ENCODE measurements around the gene GP1BA. TPM values are rescaled to one million over a fixed set of nuclear protein-coding genes. Genes with fewer than 3 reads are reported as not detected.

Gene GP1BA
- total RNA-seq, 2 donors from 2014 or later, result not detected

- intact Hi-C loops (cut with DNase I), result no loop called here
- DNase-seq (ENCODE audit: low spot score), result no peak
Observed at GRCh38 chr17:4945944-4946280, 13.8 kb downstream of the GP1BA start.

DNA sequence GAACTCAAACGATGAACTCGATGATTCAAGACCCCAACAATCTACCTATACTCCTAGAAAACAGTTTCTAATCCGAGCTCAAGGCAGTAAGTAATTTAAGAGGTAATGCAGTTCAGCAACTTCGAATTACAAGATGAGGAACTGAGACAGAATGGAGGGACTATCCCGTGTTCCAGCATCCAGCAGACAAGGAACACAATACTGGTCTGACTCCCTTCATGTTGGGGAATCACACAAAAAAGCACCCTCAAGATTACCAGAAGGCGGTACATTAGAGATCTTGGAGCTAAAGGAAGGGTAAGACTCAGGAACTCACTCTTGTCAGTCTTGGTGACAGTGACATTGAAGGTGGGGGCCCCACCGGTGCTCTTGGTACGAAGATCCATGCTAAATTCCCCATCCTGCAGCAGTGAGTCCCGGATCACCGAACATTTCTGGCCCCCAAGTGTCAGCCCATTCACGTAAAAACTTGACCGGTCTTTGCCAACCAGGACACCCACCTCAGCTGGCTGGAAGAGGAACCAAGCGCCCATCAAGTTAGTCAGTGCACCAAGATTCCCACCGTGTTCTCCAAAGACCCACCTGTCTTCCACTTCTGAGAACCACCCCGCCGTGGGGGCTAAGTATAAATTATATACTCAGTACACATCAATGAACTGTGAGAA, 14.4 kb downstream of the GP1BA start:
- intact Hi-C loops (cut with DNase I), result no loop called here
- DNase-seq (ENCODE audit: low spot score), result no peak

DNA sequence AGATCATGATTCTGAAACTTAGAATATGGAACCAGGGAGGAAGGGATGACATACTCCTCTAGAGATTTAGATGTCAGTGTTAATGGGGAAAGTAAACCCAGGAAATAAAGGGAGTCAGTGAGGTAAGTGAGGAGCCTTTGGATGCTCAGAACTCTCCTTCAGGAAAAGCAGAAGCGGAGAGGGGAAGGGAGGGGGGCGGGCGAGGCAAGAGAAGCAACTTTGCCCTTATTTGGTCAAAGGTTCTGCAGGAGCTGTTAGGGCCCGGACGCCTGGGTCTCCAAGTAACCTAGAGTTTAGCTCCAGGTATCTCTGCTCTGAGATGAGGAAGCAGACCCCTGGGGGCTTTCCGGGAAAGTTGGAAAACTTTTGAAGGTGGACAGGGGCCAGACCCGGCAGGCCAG, 14.9 kb downstream of the GP1BA start:
- intact Hi-C loops (cut with DNase I), result no loop called here
- no peak for DNase-seq (ENCODE audit: low spot score)

DNA sequence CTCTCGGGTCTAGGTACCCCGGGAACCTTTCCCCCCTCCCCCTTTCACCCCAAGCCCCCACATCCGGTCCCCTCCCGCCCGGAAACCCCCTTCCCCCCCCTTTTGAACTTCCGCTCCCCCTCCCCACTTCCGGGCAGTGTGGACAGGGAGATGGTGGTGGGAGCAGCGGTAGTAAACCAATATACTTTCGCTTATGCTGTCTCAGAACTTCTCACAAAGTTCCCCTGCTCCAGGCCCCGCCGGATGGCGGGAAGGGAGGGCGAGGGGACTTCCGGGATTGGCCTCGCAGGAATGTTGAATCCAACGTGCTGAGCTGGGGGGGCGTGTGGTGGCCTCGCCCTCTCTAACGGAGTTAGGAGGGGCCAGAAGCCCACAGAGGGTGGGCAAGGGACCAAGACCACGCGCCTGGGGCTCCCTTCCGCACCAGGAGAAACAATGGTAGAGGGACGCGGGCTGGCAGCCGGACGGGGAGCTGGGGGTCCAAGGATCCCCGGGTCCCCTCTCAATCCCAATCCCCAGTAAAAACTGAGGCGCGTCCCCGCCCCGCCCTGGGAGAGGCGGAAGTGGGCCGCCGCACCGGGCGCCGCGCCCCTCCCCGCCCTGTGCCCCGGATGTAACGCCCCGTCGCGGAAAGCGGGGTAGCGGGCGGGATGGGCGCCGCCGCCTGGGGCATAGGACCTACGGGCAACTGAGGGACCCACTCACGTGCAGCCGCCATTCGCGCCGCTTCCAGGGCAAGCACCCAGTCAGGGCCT, 15.5 kb downstream of the GP1BA start:
- DNase-seq (ENCODE audit: low spot score), result peak; percentile 90
- intact Hi-C loops (cut with DNase I), result no loop called here

- intact Hi-C loops (cut with DNase I), result no loop called here
- DNase-seq (ENCODE audit: low spot score), result peak; percentile 97
Observed at GRCh38 chr17:4948166-4948930, 16.3 kb downstream of the GP1BA start, which contains the start of gene PFN1. PFN1 (minus strand) TSS chr17:4948530; CDS start chr17:4948394, 136 bp downstream.

- intact Hi-C loops (cut with DNase I), result no loop called here
- DNase-seq (ENCODE audit: low spot score), result peak; percentile 95
Observed at GRCh38 chr17:4948931-4949320, 16.8 kb downstream of the GP1BA start.

GRCh38 chr17:4949321-4950074, 17.4 kb downstream of the GP1BA start:
- intact Hi-C loops (cut with DNase I), result loop anchor here in 1 of 2 donors (10.0 kb wide), 1 partner anchor 245 kb away; the partner anchor contains the start of gene ZNF594
- DNase-seq (ENCODE audit: low spot score), result peak; percentile 93

DNA sequence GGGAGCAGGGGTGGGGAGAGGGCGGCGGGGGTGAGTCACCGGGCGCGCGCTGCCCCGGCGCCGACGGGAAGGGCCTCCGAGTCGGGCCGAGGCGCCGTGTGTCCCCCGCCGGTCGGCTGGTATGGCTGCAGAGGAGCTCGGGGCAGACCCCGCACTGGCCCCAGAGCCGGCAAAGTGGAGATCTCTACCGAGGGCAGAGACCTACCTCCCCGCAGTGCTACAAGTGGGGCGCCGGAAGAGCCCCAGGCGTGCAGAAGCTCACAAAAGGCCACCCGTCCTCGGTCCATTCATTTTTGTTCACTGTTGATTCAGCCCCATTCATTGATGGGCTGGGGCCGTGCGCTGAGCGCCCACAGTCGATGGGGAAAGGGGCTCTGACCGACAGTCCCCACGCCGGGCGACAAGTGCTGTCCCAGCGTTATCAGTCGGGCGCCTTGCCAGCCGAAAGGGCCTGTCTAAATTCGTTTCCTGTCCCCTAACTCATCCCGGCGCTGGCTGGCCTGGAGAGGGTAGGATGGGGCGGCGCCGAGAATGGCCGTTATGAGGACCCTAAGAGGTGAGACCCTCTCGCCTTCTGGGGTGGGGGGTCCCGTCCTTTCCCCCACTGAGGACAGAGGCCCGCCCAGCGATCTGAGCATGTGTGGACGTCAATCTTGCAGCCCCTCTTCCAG, 18.1 kb downstream of the GP1BA start:
- intact Hi-C loops (cut with DNase I), result loop anchor here in 1 of 2 donors (10.0 kb wide), 1 partner anchor 245 kb away; the partner anchor contains the start of gene ZNF594
- peak; percentile 90 for DNase-seq (ENCODE audit: low spot score)

DNA sequence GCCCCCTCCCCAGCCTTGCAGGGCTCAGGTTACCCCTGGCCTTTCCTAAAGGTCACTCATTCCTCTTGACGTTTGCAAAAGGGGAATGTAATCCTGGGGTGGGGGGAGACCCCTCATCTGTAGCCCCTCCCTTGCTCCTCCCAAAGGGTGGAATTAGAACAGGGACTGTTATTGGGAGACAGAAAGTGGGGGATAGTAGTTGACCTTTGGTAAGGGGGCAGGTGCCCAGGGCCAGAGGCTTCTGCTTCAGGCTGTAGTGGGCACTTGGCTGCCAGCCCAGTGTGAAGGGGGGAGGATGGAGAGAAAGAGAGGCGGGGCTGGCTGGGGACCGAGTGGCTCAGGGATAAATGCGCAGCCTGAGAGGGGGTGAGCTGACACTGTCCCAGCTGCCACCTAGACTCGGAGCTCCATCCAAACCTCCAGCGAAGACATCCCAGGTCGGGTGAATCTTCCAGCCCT, 18.7 kb downstream of the GP1BA start, which contains the start of gene ENO3:
TSS of gene ENO3 (plus strand) at position 374 of the 459 bp plus-strand sequence. CDS start 711 bp downstream, outside the sequence.
- DNase-seq (ENCODE audit: low spot score), result no peak

GRCh38 chr17:4951486-4951885, 19.4 kb downstream of the GP1BA start:
- intact Hi-C loops (cut with DNase I), result loop anchor here in 1 of 2 donors (10.0 kb wide), 1 partner anchor 243 kb away; the partner anchor contains the start of gene ZNF594

More for the DNA sequence above, 18.7 kb downstream of the GP1BA start, which contains the start of gene ENO3:
- intact Hi-C loops (cut with DNase I), result loop anchor here in 1 of 2 donors (10.0 kb wide), 1 partner anchor 244 kb away; the partner anchor contains the start of gene ZNF594

GRCh38 chr17:4953451-4953961, 21.4 kb downstream of the GP1BA start:
- intact Hi-C loops (cut with DNase I), result loop anchor here in 1 of 2 donors (10.0 kb wide), 1 partner anchor 241 kb away; the partner anchor contains the start of gene ZNF594
- DNase-seq (ENCODE audit: low spot score), result no peak

More at GRCh38 chr17:4951486-4951885, 19.4 kb downstream of the GP1BA start:
- no peak for DNase-seq (ENCODE audit: low spot score)

GRCh38 chr17:4955091-4955490, 23.0 kb downstream of the GP1BA start:
- DNase-seq (ENCODE audit: low spot score), result no peak
- intact Hi-C loops (cut with DNase I), result loop anchor here in 1 of 2 donors (10.0 kb wide), 1 partner anchor 240 kb away; the partner anchor contains the start of gene ZNF594

DNA sequence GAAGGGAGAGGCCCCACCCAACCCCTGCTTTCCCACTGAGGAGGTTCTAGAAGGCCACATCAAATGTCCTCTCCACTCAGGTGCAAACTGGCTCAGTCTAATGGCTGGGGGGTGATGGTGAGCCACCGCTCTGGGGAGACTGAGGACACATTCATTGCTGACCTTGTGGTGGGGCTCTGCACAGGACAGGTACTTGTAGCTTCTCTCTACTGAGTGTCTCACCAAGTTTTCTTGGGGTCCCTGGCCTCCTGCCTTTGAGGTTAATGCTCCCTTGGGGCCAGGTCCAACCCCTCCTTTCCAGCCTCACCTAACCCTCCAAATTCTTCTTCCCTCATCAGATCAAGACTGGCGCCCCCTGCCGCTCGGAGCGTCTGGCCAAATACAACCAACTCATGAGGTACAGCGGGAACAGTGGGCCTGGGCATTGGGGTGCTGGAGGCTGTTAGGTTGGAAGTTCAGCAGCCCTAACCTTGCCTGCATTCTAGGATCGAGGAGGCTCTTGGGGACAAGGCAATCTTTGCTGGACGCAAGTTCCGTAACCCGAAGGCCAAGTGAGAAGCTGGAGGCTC, 24.5 kb downstream of the GP1BA start:
- no peak for DNase-seq (ENCODE audit: low spot score)
- intact Hi-C loops (cut with DNase I), result loop anchor here in 1 of 2 donors (10.0 kb wide), 1 partner anchor 238 kb away; the partner anchor contains the start of gene ZNF594

DNA sequence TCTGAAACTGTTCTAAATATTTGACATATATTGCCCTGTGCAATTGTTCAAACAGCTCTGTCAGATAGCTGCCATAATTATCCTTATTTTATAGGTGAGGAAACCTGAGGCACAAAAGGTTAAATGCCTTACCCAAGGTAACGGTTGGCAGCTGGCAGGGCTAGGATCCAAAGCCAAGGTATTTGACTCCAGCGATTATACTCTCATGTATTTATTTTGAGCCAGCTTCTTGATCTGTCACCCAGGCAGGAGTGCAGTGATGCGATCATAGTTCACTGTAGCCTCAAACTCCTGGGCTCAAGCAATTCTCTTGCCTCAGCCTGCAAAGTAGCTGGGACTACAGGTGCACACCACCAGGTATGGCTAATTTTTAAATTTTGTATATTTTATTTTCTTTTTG, 26.0 kb downstream of the GP1BA start:
- DNase-seq (ENCODE audit: low spot score), result no peak
- intact Hi-C loops (cut with DNase I), result loop anchor here in 1 of 2 donors (10.0 kb wide), 1 partner anchor 237 kb away; the partner anchor contains the start of gene ZNF594

DNA sequence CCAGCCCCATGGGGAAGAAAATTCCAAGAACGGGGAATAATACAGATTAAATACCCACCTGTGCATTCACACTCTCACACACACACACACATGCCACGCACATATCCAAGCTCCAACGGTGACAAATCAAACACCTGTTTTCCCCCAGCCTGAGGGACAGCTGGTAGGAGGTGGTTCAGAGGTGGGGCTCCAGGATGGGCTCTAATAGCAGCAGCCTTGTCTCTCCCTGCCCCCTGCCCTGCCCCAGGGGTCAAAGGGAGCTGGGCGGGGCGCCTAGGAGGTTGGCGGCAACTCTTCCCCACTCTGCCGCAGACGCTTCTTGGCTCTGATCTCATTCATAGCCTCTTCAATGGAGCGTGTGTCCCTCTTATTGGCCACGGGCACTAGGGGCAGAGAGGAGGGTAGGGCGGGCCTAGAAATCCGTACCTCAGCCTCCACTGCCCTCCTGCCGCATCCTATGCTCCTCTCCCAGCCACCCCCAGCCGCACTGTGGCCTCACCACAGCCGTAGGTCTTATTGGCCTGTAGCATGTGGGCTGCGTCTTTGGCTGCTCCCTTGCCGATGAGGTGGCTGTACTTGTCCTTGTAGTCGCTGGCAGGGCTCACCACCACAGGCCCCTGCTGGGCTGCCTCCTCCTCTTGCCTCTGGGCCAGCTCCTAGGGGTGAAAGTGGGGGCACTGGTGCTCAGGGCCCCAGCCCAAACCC, 27.3 kb downstream of the GP1BA start:
- intact Hi-C loops (cut with DNase I), result loop anchor here in 1 of 2 donors (10.0 kb wide), 1 partner anchor 235 kb away; the partner anchor contains the start of gene ZNF594
- DNase-seq (ENCODE audit: low spot score), result no peak

DNA sequence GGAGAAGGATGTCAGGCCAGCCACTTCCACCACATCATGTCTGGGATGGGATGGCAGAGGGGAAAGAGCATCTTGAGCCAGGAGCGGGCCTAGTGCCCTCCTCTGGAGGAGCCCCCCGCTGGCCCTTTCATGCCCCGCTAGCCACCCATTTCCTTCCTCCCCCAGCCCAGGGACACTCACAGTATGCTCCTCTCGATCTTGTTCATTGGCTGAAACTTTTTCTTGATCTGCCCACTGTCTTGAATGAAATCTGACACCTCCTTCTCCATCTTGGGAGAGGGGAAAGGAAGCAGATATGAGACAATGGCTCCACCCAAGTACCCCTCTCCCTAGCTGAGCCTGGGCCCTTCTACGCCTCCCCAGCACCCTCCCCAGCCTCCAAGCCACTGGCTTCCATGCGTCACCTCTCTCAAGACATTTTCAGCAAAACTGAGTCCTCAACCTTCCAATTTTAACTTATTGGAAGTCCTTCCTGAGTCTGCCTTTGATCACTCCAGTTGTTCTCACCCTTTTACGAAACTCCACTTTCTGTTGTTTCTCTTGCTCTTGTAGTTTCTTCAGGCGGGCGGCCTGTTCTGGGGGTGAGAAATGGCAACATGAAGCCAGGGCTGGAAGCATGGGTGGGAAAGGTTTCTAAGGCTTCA, 28.3 kb downstream of the GP1BA start:
- no peak for DNase-seq (ENCODE audit: low spot score)
- intact Hi-C loops (cut with DNase I), result no loop called here
